Astrocyte (in vitro differentiated cells and primary cell): ENCODE results near the gene PHLDA1. TPM values are rescaled to one million over a fixed set of nuclear protein-coding genes. Genes with fewer than 3 reads are reported as not detected.

Experiments used
- DNase-seq: peaks from one replicate; pipeline ENCODE4 v3.0.0-alpha.2; 2010; ENCODE audit warnings: low read depth
- FAIRE-seq: peaks from 2 replicates; lab custom pipeline; 2011; peaks lifted over from hg19 to GRCh38; lab: Jason Lieb, UNC
- H2AFZ ChIP-seq: 2 replicates; pipeline ENCODE4 v1.6.0; 2012; ENCODE audit warnings: low read depth, low read length, inconsistent platforms
- H3K27ac ChIP-seq: 2 replicates; pipeline ENCODE4 v1.5.1; 2011; ENCODE audit warnings: low read depth, low read length, inconsistent platforms
- H3K27me3 ChIP-seq: 2 replicates; pipeline ENCODE4 v1.6.0; 2011; ENCODE audit warnings: low read length, inconsistent platforms; ENCODE audit not compliant: insufficient read depth
- H3K36me3 ChIP-seq: 2 replicates; pipeline ENCODE4 v1.5.1; 2011; ENCODE audit warnings: low read length, inconsistent platforms; ENCODE audit not compliant: insufficient read depth
- H3K4me1 ChIP-seq: 2 replicates; pipeline ENCODE4 v1.5.1; 2011; ENCODE audit warnings: low read length, inconsistent platforms; ENCODE audit not compliant: insufficient read depth
- H3K4me2 ChIP-seq: 2 replicates; pipeline ENCODE4 v1.6.0; 2012; ENCODE audit warnings: low read length, inconsistent platforms
- H3K4me3 ChIP-seq: 2 replicates; pipeline ENCODE4 v1.5.1; 2011; ENCODE audit warnings: low read depth, mild to moderate bottlenecking, low read length, inconsistent platforms; ENCODE audit not compliant: insufficient read depth
- H3K79me2 ChIP-seq: 2 replicates; pipeline ENCODE4 v1.6.0; 2012; ENCODE audit warnings: mild to moderate bottlenecking, low read length, inconsistent platforms; ENCODE audit not compliant: insufficient read depth
- H3K9ac ChIP-seq: 2 replicates; pipeline ENCODE4 v1.6.0; 2012; ENCODE audit warnings: mild to moderate bottlenecking, low read length, inconsistent platforms
- H3K9me3 ChIP-seq: 2 replicates; pipeline ENCODE4 v1.5.1; 2012; ENCODE audit warnings: low read depth, mild to moderate bottlenecking, low read length, inconsistent platforms; ENCODE audit not compliant: insufficient read depth
- H4K20me1 ChIP-seq: 2 replicates; pipeline ENCODE4 v1.6.0; 2012; ENCODE audit warnings: low read length, inconsistent platforms; ENCODE audit not compliant: insufficient read depth
- H3K27ac Mint-ChIP-seq: one replicate; pipeline ENCODE4 v1.8.0; 2021; ENCODE audit warnings: mild to moderate bottlenecking, mixed read lengths; ENCODE audit not compliant: unreplicated experiment
- H3K27me3 Mint-ChIP-seq: one replicate; pipeline ENCODE4 v1.8.0; 2021; ENCODE audit warnings: low read depth, mixed read lengths; ENCODE audit not compliant: unreplicated experiment
- H3K36me3 Mint-ChIP-seq: one replicate; pipeline ENCODE4 v1.8.0; 2021; ENCODE audit warnings: low read depth, mixed read lengths; ENCODE audit not compliant: unreplicated experiment
- H3K4me1 Mint-ChIP-seq: one replicate; pipeline ENCODE4 v1.8.0; 2021; ENCODE audit warnings: low read depth, mixed read lengths; ENCODE audit not compliant: unreplicated experiment
- H3K4me3 Mint-ChIP-seq: one replicate; pipeline ENCODE4 v1.8.0; 2021; ENCODE audit warnings: mild to moderate bottlenecking, moderate library complexity, mixed read lengths; ENCODE audit not compliant: unreplicated experiment
- H3K9me3 Mint-ChIP-seq: one replicate; pipeline ENCODE4 v1.8.0; 2021; ENCODE audit warnings: mild to moderate bottlenecking, mixed read lengths; ENCODE audit not compliant: unreplicated experiment
- CTCF ChIP-seq: IDR thresholded peaks from 2 replicates; pipeline ENCODE4 v1.5.1; 2011; ENCODE audit warnings: low read depth, mild to moderate bottlenecking, inconsistent platforms, low read length, moderate library complexity; ENCODE audit not compliant: insufficient read depth
- EZH2 ChIP-seq: IDR thresholded peaks from 2 replicates; pipeline ENCODE4 v1.6.1; 2012; ENCODE audit warnings: mild to moderate bottlenecking, low read length, inconsistent platforms; ENCODE audit not compliant: insufficient read depth
- total RNA-seq: library from RNA; stranded (reverse); gene quantifications from 2 replicates; pipeline ENCODE4 v1.2.1, GENCODE V29; 2021

The PHLDA1 gene
- total RNA-seq, 1 donor from 2014 or later, result 43.9 TPM

- peaks cover 7% of the 10 kb centered on the region for H3K36me3 Mint-ChIP-seq
- no peaks in the 10 kb centered on the region for H3K27me3 Mint-ChIP-seq
- DNase-seq (no peak), FAIRE-seq (no peak)
- Histone ChIP-seq H3K27me3 (no peaks in the 10 kb centered on the region), H3K79me2 (peaks cover 55% of the 10 kb centered on the region), H3K4me2 (no peak overlapping the region), H4K20me1 (peaks cover 11% of the 10 kb centered on the region), H2AFZ (no peak overlapping the region), H3K27ac (no peak overlapping the region), H3K9ac (no peak overlapping the region), H3K36me3 (no peaks in the 10 kb centered on the region), H3K4me1 (peaks cover 31% of the 10 kb centered on the region), H3K4me3 (no peak overlapping the region), H3K9me3 (no peaks in the 10 kb centered on the region)
- peaks cover 40% of the 10 kb centered on the region for H3K4me1 Mint-ChIP-seq
- TF ChIP-seq CTCF (no peak), EZH2 (no peak)
- no peaks in the 10 kb centered on the region for H3K9me3 Mint-ChIP-seq
- H3K4me3 Mint-ChIP-seq, result no peak overlapping the region
- H3K27ac Mint-ChIP-seq, result peak overlapping the region; percentile 28
Observed at GRCh38 chr12:76035045-76035444, 3.5 kb upstream of the PHLDA1 start.

GRCh38 chr12:76033081-76034011 lies 1.8 kb upstream of the PHLDA1 start:
- FAIRE-seq, result no peak
- peaks cover 31% of the 10 kb centered on the region for H3K4me1 ChIP-seq
- TF ChIP-seq CTCF, result no peak
- no peak for TF ChIP-seq EZH2
- Mint-ChIP-seq H3K4me1 (peaks cover 34% of the 10 kb centered on the region), H3K9me3 (no peaks in the 10 kb centered on the region), H3K4me3 (peak overlapping the region; percentile 87), H3K27me3 (no peaks in the 10 kb centered on the region), H3K36me3 (peaks cover 15% of the 10 kb centered on the region), H3K27ac (peak overlapping the region; percentile 95)
- H3K4me3 ChIP-seq, result peak overlapping the region; percentile 74
- no peaks in the 10 kb centered on the region for H3K27me3 ChIP-seq
- H2AFZ ChIP-seq, result no peak overlapping the region
- peak overlapping the region; percentile 96 for H3K4me2 ChIP-seq
- H3K9me3 ChIP-seq, result no peaks in the 10 kb centered on the region
- peaks cover 24% of the 10 kb centered on the region for H4K20me1 ChIP-seq
- H3K27ac ChIP-seq, result peak overlapping the region; percentile 89
- H3K79me2 ChIP-seq, result peaks cover 72% of the 10 kb centered on the region
- H3K36me3 ChIP-seq, result peaks cover 11% of the 10 kb centered on the region
- peak overlapping the region; percentile 99 for H3K9ac ChIP-seq
- peak; percentile 50 for DNase-seq
